Fibroblast of lung (primary cell): Measurements from ENCODE around the gene GNAZ. TPM values are rescaled to one million over a fixed set of nuclear protein-coding genes. Genes with fewer than 3 reads are reported as not detected.

Experiments used
- DNase-seq, 2 donors: peaks; one replicate each; pipeline versions ENCODE4 v3.0.0 to v3.0.0-alpha.2; 2010; ENCODE audit warnings: low read depth in 2 of 2
- H2AFZ ChIP-seq: 2 replicates; pipeline ENCODE4 v1.5.1; 2012; ENCODE audit warnings: low read length, control low read depth, inconsistent platforms
- H3K27ac ChIP-seq: 2 replicates; pipeline ENCODE4 v1.5.1; 2011; ENCODE audit warnings: low read length, control low read depth; ENCODE audit not compliant: insufficient read depth
- H3K27me3 ChIP-seq: 2 replicates; pipeline ENCODE4 v1.5.1; 2011; ENCODE audit warnings: mild to moderate bottlenecking, low read length; ENCODE audit not compliant: control insufficient read depth, insufficient read depth
- H3K36me3 ChIP-seq: 2 replicates; pipeline ENCODE4 v1.5.1; 2011; ENCODE audit warnings: low read length; ENCODE audit not compliant: control insufficient read depth, insufficient read depth
- H3K4me1 ChIP-seq: 2 replicates; pipeline ENCODE4 v1.5.1; 2011; ENCODE audit warnings: low read length; ENCODE audit not compliant: control insufficient read depth, insufficient read depth; ENCODE audit errors: extremely low read depth
- H3K4me2 ChIP-seq: 2 replicates; pipeline ENCODE4 v1.5.1; 2011; ENCODE audit warnings: low read length, control low read depth; ENCODE audit not compliant: insufficient read depth; ENCODE audit errors: extremely low read depth
- H3K4me3 ChIP-seq, 4 experiments: fragments of 200-600 bp in 1 of 4; sonication (generic) in 1 of 4; replicated peaks in 1 of 4; 2 replicates each; pipeline ENCODE4 v1.5.1; 2011 to 2016; ENCODE audit warnings: low read length in 4 of 4, low read depth in 3 of 4, mild to moderate bottlenecking in 3 of 4, control low read depth in 2 of 4, inconsistent platforms in 1 of 4, mixed read lengths in 1 of 4; ENCODE audit not compliant: insufficient read depth in 1 of 4; ENCODE audit errors: control extremely low read depth in 1 of 4
- H3K79me2 ChIP-seq: 2 replicates; pipeline ENCODE4 v1.5.1; 2012; ENCODE audit warnings: mild to moderate bottlenecking, low read length, inconsistent platforms; ENCODE audit not compliant: control insufficient read depth, insufficient read depth
- H3K9ac ChIP-seq: 2 replicates; pipeline ENCODE4 v1.5.1; 2011; ENCODE audit warnings: mild to moderate bottlenecking, low read length, control low read depth; ENCODE audit not compliant: insufficient read depth
- H3K9me3 ChIP-seq: 2 replicates; pipeline ENCODE4 v1.5.1; 2012; ENCODE audit warnings: low read depth, low read length; ENCODE audit not compliant: control insufficient read depth, insufficient read depth
- H4K20me1 ChIP-seq: 2 replicates; pipeline ENCODE4 v1.5.1; 2011; ENCODE audit warnings: low read length; ENCODE audit not compliant: control insufficient read depth, insufficient read depth; ENCODE audit errors: extremely low read depth
- EZH2 ChIP-seq: IDR thresholded peaks from 2 replicates; pipeline ENCODE4 v1.5.1; 2012; ENCODE audit warnings: low read length, control low read depth, mild to moderate bottlenecking; ENCODE audit errors: missing control alignments
- polyA plus RNA-seq, 2 donors: library from polyadenylated mRNA; depleted of rRNA in 1 of 2; stranded (reverse) in 1 of 2; unstranded in 1 of 2; fragments of >200 nt; gene quantifications; 2 replicates each; pipeline ENCODE4 v1.2.1, GENCODE V29; 2011 to 2012; ENCODE audit warnings: missing spikeins in 1 of 2
- total RNA-seq: library from RNA; depleted of rRNA; stranded (reverse); fragments of >200 nt; gene quantifications from 2 replicates; pipeline ENCODE4 v1.2.1, GENCODE V29; 2014
- TF ChIP-seq, protein P1 (sequence below), 2 donors: IDR thresholded peaks in 1 of 2; conservative IDR thresholded peaks in 1 of 2; 1 replicate in 1 of 2; 2 replicates in 1 of 2; pipeline ENCODE4 v1.5.1; 2011 to 2012; ENCODE audit warnings: low read length in 2 of 2, control low read depth in 1 of 2, inconsistent platforms in 1 of 2, low read depth in 1 of 2, mild to moderate bottlenecking in 1 of 2

Gene GNAZ
- total and polyA plus RNA-seq, 2 donors (not counting 1 experiment from before 2014, with no cell fraction given), result 0.22 to 1.7 TPM

DNA sequence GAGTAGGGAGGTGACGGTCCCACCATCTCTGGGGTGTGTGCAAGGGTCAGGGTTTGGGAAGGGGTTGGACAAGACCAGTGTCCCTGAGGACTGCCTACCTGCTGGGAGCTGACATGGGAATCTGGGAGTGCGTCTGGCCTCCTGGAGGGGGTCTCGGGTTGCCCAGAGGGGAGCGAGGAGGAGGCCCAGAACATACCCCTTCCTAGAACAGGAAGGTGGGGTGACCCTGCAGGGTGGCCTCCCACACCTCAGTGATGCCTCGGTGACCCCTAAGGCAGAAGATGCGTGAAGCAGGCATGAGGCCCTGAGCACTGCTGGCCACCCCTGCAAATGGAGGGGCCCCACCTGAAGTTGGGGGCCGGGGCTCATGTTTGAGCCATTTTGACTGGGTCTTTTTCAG, 45.0 kb downstream of the GNAZ start:
- Histone ChIP-seq H3K9ac (no peak overlapping the region), H3K4me2 (no peak overlapping the region), H2AFZ (no peak overlapping the region), H3K4me3 (no peak overlapping the region), H4K20me1 (no peaks in the 10 kb centered on the region), H3K27me3 (no peaks in the 10 kb centered on the region), H3K27ac (no peak overlapping the region), H3K4me1 (no peaks in the 10 kb centered on the region), H3K36me3 (no peaks in the 10 kb centered on the region), H3K9me3 (no peaks in the 10 kb centered on the region), H3K79me2 (no peaks in the 10 kb centered on the region)
- TF ChIP-seq EZH2, result no peak
- TF ChIP-seq, protein P1, sequence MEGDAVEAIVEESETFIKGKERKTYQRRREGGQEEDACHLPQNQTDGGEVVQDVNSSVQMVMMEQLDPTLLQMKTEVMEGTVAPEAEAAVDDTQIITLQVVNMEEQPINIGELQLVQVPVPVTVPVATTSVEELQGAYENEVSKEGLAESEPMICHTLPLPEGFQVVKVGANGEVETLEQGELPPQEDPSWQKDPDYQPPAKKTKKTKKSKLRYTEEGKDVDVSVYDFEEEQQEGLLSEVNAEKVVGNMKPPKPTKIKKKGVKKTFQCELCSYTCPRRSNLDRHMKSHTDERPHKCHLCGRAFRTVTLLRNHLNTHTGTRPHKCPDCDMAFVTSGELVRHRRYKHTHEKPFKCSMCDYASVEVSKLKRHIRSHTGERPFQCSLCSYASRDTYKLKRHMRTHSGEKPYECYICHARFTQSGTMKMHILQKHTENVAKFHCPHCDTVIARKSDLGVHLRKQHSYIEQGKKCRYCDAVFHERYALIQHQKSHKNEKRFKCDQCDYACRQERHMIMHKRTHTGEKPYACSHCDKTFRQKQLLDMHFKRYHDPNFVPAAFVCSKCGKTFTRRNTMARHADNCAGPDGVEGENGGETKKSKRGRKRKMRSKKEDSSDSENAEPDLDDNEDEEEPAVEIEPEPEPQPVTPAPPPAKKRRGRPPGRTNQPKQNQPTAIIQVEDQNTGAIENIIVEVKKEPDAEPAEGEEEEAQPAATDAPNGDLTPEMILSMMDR (conservative IDR thresholded peaks at IDR 0.05 in 1 of 2, IDR thresholded peaks at IDR 0.05 in 1 of 2; ENCODE audit: low read depth in 1 of 2, low read length in 2 of 2), result no peak
- DNase-seq, result no peak

DNA sequence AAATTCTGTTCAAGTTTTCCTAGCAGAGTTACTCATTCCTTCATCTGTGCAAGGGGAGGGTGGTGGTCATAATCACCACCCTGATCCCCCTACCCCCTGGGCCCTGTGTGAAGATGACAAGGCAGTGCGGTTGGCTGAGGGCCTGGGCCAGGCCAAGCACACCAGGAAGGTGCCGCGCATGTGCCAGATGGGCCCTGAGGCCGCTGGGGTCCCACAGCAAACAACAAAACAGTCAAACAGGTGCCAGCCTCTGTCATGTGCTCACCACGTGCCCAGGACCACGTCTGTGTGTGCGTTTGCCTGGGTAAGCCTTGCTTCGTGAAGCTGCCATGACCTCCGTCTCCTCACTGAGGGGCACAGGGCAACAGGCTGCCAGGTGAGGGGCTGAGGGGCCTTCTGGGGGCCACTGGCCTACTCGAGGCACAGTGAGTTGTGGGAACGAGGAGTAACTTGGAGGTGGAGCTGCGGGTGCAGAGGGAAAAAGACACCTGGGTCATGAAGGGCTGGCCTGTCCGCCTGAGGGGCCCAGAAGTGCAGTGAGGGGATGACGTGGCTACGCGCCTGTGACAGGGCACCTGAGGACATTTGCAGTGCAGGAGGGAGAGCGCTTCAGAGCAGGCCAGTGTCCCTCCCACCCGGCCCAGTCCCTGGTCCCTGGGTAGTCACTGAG, 45.6 kb downstream of the GNAZ start:
- no peak for DNase-seq
- Histone ChIP-seq H3K4me3 (no peak overlapping the region), H4K20me1 (no peaks in the 10 kb centered on the region), H3K4me1 (no peaks in the 10 kb centered on the region), H2AFZ (no peak overlapping the region), H3K9ac (no peak overlapping the region), H3K9me3 (no peaks in the 10 kb centered on the region), H3K27me3 (no peaks in the 10 kb centered on the region), H3K27ac (no peak overlapping the region), H3K4me2 (no peak overlapping the region), H3K79me2 (no peaks in the 10 kb centered on the region), H3K36me3 (no peaks in the 10 kb centered on the region)
- TF ChIP-seq EZH2, result no peak
- TF ChIP-seq, protein P1 (conservative IDR thresholded peaks at IDR 0.05 in 1 of 2, IDR thresholded peaks at IDR 0.05 in 1 of 2; ENCODE audit: low read depth in 1 of 2, low read length in 2 of 2), result no peak

DNA sequence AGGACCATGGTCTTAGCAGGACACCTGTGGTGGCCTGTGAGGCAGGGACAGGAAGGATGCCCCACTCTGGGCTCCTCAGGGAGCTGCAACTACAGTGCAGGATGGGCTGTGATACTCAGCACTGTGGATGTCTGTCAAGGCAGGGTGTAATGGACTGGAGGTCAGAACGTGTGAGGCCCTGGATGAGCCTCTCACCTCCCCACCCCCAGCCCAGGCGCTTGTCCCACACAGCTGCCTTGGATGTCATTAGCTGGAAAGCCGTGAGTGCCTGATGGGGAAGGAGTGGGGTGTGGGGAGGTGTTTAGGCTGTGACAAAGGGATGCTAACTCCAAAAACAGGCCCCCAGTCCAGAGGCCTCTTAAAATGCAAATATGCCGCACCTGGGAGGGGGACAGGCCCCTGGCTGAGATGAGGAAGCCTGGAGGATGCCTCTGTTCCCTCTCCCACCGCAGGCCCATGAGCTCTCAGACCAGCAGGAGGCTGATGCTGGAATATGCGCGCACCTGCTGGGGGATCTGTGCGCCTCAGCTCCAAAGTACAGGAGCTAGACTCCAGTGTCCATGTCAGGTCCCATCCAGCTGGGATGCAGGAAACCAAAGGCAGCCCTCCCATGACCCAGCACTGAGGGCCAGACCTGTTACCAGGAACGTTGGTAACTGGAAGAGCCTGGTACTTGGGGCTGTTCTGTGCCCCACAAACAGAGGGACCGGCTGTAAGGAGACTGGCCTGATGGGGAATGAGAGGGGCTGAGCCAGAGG, 46.4 kb downstream of the GNAZ start:
- Histone ChIP-seq H3K4me2 (no peak overlapping the region), H3K4me1 (no peaks in the 10 kb centered on the region), H3K9ac (no peak overlapping the region), H2AFZ (no peak overlapping the region), H3K4me3 (no peak overlapping the region), H3K79me2 (no peaks in the 10 kb centered on the region), H4K20me1 (no peaks in the 10 kb centered on the region), H3K9me3 (no peaks in the 10 kb centered on the region), H3K36me3 (no peaks in the 10 kb centered on the region), H3K27ac (no peak overlapping the region), H3K27me3 (no peaks in the 10 kb centered on the region)
- no peak for DNase-seq
- no peak for TF ChIP-seq EZH2
- TF ChIP-seq, protein P1 (conservative IDR thresholded peaks at IDR 0.05 in 1 of 2, IDR thresholded peaks at IDR 0.05 in 1 of 2; ENCODE audit: low read depth in 1 of 2, low read length in 2 of 2), result no peak
